Measurements from ENCODE around the gene RUVBL1.
A peak's percentile ranks its signal among the peaks of the same experiment; 100 is the strongest.

RUVBL1 gene

DNA sequence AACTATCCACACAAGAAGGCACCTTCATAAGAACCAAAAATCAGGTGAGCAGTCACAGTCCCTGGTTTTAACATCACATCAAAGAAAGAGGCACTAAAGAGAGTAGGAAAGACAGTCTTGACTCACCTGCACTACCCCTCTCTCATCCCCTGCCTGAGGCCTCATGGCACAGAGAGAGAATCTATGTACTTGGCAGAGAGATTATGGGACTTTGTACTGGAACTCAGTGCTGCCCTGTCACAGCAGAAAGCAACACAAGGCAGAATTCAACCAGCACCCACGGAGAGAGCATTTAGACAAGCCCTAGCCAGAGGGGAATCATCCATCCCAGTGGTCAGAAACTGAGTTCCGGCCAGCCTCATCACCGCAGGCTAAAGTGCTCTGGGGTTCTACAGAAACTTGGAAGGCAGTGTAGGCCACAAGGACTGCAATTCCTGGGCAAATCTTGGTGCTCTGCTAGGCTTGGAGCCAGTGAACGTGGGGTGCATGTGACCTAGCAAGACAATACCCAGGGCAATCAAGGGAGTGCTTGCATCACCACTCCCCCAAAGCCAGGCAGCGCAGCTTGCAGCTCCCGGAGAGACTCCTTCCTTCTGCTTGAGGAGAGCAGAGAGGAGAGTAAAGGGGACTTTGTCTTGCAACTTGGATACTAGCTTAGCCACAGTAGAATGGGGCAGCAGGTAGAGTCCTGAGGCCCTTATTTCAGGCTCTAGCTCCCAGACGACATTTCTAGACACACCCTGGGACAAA lies 8.5 kb upstream of the RUVBL1 start:
- no peak for DNase-seq

DNA sequence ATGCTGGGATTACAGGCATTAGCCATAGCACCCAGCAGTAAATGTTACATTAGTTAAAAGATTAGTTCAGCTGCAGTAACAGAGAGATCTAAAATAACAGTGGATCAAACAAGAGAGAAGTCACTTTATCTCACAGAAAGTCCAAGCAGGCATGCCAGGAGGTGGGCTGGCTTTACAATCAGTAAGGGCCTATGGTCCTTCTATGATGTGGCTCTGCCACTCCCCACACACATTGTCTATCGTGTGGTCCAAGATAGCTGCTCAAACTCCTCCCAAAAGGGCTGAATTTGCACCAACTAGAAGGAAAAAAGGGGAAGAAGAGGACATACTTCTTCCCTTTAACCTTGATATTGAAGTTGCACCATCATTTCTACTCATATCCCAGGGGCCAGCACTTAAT lies 4.6 kb upstream of the RUVBL1 start:
- no peak for DNase-seq

DNA sequence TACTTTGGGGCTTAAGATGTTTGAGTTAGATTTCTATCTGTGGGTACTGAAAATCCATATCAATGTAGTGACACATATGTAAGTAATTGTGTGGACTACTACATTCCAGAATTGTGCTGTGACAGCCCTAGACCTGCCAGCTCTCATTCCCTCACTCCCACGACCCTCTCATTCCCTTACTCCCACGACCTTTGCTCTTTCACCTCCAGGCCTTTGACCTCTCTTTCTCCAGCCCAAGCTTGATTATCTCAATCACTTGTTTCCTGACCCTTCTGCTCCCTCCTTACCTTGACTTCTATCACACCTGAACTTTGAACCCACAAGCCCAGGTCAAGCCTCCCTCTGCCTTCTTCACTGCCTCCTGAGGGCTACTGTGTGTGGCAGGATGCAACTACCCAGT lies 3.6 kb upstream of the RUVBL1 start:
- no peak for DNase-seq

DNA sequence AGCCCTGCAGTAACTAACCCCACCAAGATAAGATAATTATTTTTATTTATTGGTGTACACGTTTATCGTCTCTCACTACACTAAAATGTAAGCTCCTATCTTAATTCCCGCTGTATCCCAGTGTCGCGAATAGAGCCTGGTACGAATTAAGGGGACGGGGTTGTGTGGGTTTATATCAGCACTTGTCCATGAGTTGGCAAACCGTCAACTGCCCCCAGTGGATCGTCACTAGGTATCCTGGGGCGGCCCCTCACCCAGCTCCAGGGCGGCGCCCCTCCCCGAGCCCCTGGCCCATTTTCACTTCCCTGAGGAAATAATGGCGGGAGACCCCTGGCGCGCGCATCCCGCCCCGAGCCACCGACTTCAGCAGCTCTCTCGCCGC lies 465 bp downstream of the RUVBL1 start:
- DNase-seq, result no peak

DNA sequence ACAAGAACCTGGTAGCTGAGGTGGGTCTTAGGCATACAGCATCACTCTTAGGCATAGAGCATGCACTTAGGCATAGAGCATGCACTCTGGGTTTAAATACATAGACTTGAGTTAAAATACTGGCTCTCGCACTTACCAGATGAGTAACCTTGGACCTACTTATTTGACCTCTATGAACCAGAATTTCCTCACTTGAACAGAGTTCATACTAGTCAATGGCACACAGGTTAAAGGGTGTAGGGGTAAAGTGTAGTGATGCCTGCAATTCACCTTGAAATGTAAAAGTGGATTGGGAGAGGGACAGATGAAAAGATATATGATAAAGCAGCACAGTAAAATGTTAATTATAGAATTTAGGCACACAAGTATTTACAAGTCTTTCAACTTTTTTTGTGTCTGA lies 1.6 kb downstream of the RUVBL1 start:
- no peak for DNase-seq

DNA sequence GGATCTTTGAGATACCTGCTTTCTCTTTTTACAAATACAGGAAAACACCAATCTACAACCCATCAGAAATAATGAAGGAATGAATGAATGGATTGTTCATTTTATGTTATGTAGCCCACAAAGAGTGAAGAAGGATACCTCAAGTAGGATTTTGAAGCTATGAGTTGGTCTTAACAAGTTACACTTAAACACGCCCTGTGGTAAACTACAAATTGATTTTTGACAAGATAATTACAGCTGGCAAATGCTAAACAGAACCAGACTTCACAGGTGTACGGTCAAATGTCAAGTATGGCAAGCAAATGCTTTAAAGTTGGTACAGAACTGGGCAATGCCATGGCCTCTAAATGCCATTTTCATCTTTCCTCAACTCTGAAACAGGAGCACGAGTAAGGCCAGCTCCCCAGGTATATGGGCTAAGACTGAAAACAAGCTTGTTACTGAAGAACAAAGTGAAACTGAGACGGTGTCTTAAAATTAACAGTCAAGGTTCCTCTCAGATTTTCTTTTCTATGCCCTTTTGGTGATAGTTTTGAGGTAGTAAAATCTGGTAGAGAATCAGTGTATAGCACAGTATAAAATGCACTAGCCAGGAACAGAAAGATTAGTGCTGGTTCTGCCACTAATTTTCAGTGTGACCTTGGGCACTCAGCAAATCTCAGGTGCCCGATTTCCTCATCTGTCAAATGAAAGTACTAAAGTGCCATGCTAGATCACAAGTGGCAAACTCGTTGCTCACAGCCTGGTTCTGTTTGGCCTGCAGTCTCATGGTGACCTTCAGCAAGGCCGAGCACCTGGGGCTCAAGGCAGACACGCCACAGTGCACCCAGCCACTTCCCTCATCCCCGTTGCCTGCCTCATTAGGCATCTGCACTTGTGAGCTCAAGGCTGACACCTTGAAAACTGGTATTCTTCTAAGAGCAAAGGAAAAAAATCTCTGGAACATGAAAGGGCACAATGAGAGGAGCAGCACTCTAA lies 9.5 kb downstream of the RUVBL1 start:
- no peak for DNase-seq

DNA sequence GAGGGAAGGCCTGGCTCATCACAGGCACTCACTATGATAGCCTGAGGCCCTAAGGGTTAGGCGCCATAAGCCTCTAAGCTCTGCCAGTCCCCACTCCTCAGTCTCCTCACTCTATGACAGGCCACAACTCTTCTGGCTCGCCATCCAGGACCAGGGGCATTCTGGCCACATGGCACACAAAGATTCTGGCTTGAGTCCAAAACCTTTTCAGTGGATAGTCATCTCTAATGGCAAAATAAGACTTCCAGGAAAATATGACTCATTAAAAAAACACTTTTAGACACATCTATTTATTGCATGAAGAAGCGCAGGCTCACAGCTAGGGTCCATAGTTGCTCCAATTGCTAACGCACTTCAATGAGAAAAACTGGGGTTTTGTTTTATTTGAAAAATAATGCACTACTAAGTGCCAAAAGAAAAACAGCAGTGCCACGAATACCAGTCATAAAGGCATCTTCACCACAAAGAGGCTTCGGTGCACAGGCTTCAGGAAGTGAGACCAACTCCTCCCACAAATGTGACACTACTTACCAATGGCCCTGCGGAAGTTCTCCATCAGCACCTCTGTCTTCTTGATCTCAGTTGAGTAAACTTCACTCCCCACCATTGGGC lies 11.1 kb downstream of the RUVBL1 start:
- no peak for DNase-seq

DNA sequence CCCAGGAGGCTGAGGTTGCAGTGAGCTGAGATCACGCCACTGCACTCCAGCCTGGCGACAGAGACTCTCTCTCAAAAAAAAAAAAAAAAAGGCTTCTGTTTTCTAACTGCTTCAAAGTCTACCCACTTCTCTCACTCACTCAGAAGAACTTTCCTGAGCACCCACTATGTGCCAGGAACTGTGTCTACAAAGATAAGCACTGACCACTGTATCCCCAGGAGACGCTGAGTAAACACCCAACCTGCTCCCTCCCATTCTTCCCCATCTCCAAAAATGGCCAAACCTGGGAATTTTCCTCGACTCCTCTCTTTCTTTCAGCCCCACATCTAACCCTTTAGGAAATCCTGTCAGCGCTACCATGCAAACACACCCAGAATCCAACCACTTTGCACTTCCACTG lies 12.5 kb downstream of the RUVBL1 start:
- DNase-seq, result no peak

DNA sequence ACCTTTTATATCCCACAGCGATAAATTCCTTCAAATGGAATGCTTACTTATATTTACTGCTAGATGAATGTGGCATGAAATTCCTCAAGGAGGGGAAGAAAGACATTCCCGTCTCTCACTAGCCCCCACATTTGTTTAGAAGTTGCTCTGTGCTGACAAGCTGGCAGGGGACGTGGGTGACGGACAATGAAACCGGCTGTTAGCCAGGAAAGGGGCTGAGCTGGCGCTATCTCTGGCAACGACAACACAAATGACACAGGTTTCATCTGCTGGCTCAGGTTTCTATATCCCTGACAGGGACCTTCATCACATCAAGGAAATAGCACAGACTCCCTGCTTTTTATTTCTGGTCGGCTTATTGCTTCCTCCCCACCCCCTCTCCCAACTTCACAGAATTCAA lies 15.8 kb downstream of the RUVBL1 start:
- no peak for DNase-seq

DNA sequence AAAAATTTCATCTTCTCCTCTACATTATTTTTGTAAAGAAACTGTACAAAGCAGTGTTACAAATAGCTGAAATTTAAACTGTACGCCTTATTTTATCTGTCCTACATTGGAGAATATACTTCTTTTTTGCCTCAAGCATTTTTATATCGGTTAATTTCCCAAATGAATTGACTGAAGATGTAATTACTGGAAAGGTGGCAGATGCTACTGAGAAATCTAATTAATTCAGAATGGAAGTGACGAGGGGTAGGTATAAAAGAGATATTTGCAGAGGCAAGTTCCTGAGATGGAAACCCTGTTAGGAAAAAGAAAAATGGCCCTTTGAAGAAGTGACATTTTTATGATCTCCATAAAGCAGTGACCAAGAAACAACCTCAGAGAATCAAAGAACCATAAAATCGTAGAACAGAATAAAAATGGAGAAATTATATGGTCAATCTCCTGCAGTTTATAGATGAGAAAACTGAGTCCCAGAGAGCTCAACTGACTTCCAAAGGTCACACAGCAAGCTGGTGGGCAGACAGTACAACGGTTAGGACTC lies 20.4 kb downstream of the RUVBL1 start:
- DNase-seq, result no peak

DNA sequence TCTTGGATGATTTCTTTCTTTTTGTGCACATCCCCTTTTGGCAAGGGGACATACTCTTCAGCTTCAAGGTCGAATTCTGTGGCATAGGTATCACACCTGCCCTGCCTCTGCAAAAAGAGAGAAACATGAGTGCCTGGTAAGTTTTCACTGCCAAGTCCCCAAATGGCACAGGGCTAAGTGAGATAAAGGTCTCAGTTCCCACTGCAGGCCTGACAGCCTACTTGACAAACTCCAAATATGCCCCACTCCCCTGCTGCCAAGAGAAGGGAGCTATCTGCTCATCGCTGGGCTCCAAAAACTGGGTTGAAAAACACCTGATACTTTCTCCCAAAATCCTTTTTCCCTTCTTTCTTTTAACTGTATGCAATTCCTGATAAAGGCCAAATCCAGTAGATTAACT lies 23.0 kb downstream of the RUVBL1 start:
- DNase-seq, result no peak

DNA sequence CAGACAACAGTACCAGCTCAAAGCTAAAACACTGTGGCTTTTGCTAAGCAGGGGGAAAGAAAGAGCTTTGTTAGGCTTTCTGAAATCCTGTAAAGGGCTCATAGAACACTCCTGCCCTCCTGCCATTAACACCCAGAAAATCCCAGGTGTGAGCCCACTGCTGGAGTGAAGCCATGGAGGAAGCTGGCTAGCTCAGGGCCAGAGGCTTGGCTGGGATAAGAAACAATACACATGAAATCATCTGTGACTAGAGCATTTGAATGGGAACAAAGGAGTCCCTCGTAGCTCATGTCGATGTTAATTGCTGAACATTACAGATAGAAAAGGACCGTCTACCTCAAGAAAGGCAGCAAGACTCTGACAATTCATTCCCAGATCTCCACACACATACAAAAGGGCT lies 23.5 kb downstream of the RUVBL1 start:
- DNase-seq, result no peak

DNA sequence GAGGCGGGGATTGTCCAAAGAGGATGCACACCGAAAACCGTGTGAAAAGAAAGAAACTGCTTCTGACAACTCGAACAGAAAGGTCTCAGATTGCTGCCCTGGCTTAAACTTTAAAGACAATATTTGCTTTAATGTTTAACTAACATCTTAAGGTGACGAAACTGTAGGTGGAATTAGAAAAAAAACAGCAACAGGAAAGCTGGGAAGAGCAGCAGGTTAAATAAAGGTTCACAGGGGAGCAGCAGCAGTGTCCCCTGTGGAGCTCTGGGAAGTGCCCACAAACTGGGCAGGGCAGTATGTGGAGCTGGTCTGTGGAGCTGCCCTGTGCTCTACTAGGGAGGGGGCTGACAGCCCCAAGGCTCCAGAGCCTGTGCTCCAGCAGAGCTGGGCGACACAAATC lies 25.4 kb downstream of the RUVBL1 start:
- no peak for DNase-seq

DNA sequence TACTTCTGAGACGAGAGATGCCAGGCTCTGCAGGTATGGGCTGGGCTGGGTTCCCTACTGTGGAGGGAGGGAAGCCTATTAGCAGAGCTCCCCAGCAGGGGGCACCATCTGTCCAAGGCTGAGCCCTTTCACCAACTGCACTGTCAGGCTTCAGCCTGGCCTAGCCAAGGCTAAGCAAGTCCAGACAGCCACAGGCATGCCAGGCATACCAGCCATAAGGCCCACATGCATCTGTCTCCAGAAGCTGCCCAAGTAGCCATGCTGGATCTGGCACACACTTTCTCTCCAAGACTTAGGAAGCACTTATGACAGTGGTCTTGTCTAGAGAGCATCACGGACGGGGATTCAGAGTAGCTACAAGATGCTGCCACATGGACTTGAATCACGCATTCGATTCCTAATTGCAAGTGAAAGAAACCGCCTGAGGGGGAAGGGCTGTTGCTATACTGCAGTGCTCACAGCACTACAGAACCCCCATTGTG lies 28.3 kb downstream of the RUVBL1 start:
- peak; percentile 85 for DNase-seq

DNA sequence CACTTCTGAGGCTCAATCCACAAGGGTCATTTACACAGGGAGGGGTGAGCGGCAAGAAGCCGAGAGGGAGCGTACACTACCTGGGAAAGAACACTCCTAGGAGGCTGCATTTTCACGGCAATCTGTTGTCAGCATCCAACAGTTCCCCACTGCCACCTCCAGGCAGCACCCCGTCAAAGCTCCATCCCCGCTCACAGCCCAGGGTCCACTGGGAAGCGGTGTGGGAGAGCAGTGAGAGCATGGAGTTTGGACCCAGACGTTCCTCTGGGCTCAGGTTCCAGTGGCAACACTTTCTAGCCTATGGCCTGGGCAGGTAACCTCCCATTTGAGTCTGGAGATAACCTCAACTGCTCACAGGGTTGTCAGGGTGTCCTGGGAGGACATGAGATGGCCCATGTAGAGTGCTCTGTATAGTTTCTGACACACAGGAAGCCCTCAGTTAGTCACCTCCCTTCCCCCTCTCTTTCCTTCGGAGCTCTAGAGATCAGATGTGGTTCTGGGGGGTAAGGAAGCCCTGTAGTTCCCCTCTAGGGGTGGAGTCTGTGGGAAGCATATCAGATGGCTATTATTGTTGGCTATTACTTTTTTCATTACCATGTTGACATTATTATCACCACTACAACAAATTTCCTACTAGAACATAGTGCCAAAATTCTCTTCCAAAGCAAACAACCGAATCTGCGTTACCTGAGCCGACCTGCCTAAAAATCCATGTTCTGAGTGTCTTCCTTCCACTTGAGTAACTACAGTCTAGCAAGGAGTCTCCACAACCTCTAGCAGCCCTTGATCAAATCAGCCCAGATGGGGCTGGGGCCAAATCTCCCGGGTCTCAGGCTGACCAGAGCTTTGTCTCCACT lies 29.1 kb downstream of the RUVBL1 start:
- DNase-seq, result no peak

DNA sequence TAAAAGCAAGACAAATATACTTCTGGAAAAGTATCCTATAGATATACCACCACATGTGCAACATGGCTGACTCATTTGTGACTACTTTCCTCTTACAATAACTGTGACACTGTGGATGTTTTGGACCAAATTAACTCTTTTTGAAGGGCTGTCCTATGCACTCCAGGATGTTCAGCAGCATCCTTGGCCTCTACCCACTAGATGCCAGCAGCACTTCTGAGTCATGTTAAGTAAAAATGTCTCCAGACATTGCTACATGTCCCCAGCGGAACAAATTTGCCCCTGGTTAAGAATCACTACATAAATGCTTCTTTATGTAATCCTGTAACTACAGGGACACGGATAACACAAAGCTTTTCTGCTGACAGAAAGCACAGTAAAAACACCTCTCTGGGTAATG lies 32.0 kb downstream of the RUVBL1 start:
- DNase-seq, result no peak

DNA sequence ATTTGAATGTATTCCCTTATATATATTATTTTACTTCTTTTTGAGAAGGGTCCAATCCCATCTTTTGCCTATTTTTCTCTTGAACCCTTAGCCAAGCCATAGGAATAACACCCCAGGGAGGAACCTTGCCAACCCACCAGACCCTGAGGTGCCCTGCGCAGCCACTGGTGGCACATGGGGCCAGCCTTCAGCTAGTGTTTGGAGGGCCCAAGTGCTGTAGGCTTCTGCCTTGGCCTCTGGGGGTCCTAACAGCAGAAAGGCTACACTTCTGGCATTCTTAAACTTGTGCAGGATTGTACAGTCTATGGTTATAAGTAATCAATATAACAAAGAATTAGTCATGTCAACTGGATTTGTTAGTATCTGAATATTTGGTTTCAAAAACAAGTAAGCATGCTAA lies 34.5 kb downstream of the RUVBL1 start:
- no peak for DNase-seq

DNA sequence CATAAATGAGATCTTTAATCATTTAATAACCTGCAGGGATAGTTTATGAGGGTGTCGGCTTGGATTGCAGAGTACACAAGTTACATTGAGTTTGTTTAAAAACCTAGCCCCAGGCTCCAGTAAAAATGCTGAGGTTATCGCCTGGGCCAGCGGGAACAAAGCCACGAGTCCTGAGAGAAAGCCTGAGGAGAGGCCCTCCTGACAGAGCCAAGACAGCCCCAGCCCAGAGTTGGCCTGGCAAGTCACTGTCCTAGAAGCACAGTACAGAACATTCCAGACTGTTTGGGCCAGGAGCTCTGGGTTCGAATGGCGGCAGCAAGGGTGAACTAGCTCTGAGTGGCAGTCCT lies 39.0 kb downstream of the RUVBL1 start:
- DNase-seq, result no peak

DNA sequence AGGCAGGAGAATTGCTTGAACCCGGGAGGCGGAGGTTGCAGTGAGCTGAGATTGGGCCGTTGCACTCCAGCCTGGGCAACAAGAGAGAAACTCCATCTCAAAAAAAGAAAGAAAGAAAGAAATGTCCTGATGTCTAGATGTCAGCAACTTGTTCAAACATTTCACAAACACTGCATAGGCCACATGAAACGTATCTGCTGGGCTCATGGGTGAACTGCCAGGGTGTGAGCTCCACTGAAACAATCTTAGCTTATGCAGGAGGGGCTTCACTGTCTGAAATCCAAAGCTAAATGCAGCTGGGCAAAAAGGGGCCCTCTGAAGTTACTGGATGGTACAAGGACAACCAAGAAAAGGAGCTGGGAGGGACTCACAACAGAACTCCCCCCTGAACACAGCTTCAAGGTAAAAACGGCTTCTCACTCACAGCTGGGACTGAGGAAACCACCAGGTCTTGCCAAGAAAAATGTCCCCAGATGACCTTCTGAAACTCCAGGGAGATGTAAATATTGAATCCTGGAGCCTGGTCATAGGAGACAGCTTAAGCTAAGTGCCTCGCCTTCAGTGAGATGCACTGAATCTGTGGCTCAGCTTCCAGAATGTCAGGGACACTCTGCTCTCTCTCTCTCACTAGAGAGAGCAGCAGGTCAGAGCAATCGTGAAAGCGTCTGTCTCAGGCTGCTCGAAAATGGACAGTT lies 39.5 kb downstream of the RUVBL1 start:
- DNase-seq, result no peak

DNA sequence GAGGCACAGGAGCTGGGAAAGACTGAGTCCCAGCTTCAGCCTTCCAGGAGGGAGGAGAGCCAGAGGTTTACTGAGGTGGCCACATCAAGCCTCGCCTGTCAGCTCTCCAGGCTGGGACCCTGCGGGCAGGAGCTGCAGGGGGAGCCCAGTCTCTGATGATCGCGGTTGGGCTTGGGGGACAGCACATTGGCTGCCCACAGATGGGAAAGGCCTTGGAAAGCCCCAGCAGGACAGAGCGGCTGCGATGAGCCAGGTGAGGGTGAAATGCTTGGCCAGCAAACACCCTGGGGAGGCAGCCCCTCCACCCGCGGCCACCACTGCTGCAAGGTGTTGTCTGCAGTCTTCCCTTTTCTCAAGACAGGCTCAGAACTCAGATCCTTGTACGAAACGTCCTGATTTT lies 40.2 kb downstream of the RUVBL1 start:
- DNase-seq, result no peak

DNA sequence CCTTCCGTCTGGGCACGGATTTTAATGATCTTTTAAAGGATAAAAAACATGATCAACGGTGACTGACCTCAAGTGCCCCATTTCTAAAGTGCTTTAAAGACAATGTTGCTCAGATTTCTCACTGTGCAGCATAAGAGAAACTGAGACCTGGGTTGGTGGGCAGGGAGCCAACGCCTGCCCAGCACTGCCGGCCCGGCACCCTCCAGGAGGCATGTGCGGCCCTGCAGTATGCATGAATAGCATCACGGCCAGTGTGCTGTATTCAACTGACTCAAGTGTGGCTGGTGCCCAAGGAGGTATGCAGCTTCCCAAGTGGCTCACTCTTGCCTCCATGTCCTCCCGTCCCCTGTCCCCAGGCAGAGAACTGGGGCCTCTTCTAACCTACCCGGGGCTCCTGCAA lies 41.1 kb downstream of the RUVBL1 start:
- DNase-seq, result no peak

DNA sequence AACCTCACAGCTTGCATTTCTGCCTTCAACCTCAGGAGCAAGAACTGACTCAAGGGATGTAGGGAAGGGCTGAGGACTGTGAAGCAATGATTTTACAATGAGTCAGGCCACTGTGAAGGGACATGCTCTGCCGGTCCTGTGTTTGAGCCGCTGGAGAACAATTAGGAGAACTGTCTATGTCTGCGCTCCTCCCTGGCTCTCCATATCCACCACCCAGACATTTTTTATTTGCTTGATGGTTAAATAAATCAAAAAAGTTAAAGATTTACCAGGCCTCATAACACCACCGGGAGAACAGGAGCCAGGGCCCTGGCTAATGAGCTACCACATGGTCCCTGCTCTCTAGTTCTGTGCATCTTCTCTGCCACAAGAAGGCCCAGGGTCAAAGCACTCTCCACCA lies 41.8 kb downstream of the RUVBL1 start:
- DNase-seq, result no peak
